HEK293 (cell line): Measurements from ENCODE around the gene NAXE.

Source experiments
- BCL11A ChIP-seq: fragments of 450-650 bp; formaldehyde crosslinking; IDR thresholded peaks from 2 replicates; pipeline ENCODE4 v1.5.1; 2016; ENCODE audit warnings: low read depth, missing biosample characterization, missing genetic modification characterization
- EGR2 ChIP-seq: fragments of 450-650 bp; formaldehyde crosslinking; IDR thresholded peaks from 2 replicates; pipeline ENCODE4 v1.5.1; 2016; ENCODE audit warnings: low read depth, missing biosample characterization, missing genetic modification characterization
- GFI1B ChIP-seq: fragments of 450-650 bp; formaldehyde crosslinking; IDR thresholded peaks from 2 replicates; pipeline ENCODE4 v1.5.1; 2016; ENCODE audit warnings: missing biosample characterization, missing genetic modification characterization
- GLIS1 ChIP-seq: fragments of 450-650 bp; formaldehyde crosslinking; IDR thresholded peaks from 2 replicates; pipeline ENCODE4 v1.5.1; 2016; ENCODE audit warnings: missing biosample characterization, missing genetic modification characterization
- HOXC10 ChIP-seq: sonication (generic); formaldehyde crosslinking; IDR thresholded peaks from 2 replicates; pipeline ENCODE4 v1.8.1; 2023; ENCODE audit warnings: mild to moderate bottlenecking, missing genetic modification reagents
- PRDM1 ChIP-seq: fragments of 450-650 bp; formaldehyde crosslinking; IDR thresholded peaks from 2 replicates; pipeline ENCODE4; 2016; ENCODE audit warnings: missing biosample characterization, missing genetic modification characterization
- SP3 ChIP-seq: fragments of 450-650 bp; formaldehyde crosslinking; IDR thresholded peaks from 2 replicates; pipeline ENCODE4 v1.5.1; 2016; ENCODE audit warnings: missing biosample characterization, missing genetic modification characterization
- SP7 ChIP-seq: fragments of 450-650 bp; formaldehyde crosslinking; IDR thresholded peaks from 2 replicates; pipeline ENCODE4 v1.5.1; 2016; ENCODE audit warnings: missing biosample characterization, missing genetic modification characterization
- ZBTB17 ChIP-seq: fragments of 450-650 bp; formaldehyde crosslinking; IDR thresholded peaks from 2 replicates; pipeline ENCODE4 v1.5.1; 2016; ENCODE audit warnings: missing biosample characterization, missing genetic modification characterization
- ZBTB48 ChIP-seq: fragments of 450-650 bp; formaldehyde crosslinking; IDR thresholded peaks from 2 replicates; pipeline ENCODE4 v1.5.1; 2016; ENCODE audit warnings: missing biosample characterization, missing genetic modification characterization
- ZBTB49 ChIP-seq: fragments of 450-650 bp; formaldehyde crosslinking; IDR thresholded peaks from 2 replicates; pipeline ENCODE4 v1.5.1; 2016; ENCODE audit warnings: missing biosample characterization, missing genetic modification characterization, low read depth
- ZBTB7A ChIP-seq: fragments of 450-650 bp; formaldehyde crosslinking; IDR thresholded peaks from 2 replicates; pipeline ENCODE4 v1.5.1; 2016; ENCODE audit warnings: low read depth, missing biosample characterization, missing genetic modification characterization
- ZBTB8A ChIP-seq: fragments of 450-650 bp; formaldehyde crosslinking; IDR thresholded peaks from 2 replicates; pipeline ENCODE4 v1.5.1; 2016; ENCODE audit warnings: missing biosample characterization, missing genetic modification characterization
- ZFP3 ChIP-seq: fragments of 450-650 bp; formaldehyde crosslinking; IDR thresholded peaks from 2 replicates; pipeline ENCODE4 v1.5.1; 2016; ENCODE audit warnings: low read depth, missing biosample characterization, missing genetic modification characterization
- ZFP37 ChIP-seq: fragments of 450-650 bp; formaldehyde crosslinking; IDR thresholded peaks from 2 replicates; pipeline ENCODE4 v1.5.1; 2016; ENCODE audit warnings: missing biosample characterization, missing genetic modification characterization
- ZNF341 ChIP-seq: fragments of 450-650 bp; formaldehyde crosslinking; IDR thresholded peaks from 2 replicates; pipeline ENCODE4; 2016; ENCODE audit warnings: low read depth, missing biosample characterization, missing genetic modification characterization
- ZNF501 ChIP-seq: fragments of 450-650 bp; formaldehyde crosslinking; IDR thresholded peaks from 2 replicates; pipeline ENCODE4 v1.5.1; 2016; ENCODE audit warnings: missing biosample characterization, missing genetic modification characterization
- ZNF558 ChIP-seq: fragments of 450-650 bp; formaldehyde crosslinking; IDR thresholded peaks from 2 replicates; pipeline ENCODE4 v1.5.1; 2016; ENCODE audit warnings: missing biosample characterization, missing genetic modification characterization
- ZNF629 ChIP-seq: fragments of 450-650 bp; formaldehyde crosslinking; IDR thresholded peaks from 2 replicates; pipeline ENCODE4 v1.5.1; 2017; ENCODE audit warnings: missing biosample characterization, missing genetic modification characterization
- ZNF843 ChIP-seq: fragments of 450-650 bp; formaldehyde crosslinking; IDR thresholded peaks from 2 replicates; pipeline ENCODE4 v1.5.1; 2016; ENCODE audit warnings: missing biosample characterization, missing genetic modification characterization
- ZXDB ChIP-seq: fragments of 450-650 bp; formaldehyde crosslinking; IDR thresholded peaks from 2 replicates; pipeline ENCODE4 v1.5.1; 2016; ENCODE audit warnings: missing biosample characterization, missing genetic modification characterization
- TF ChIP-seq, protein P1 (sequence below): fragments of 450-650 bp; formaldehyde crosslinking; IDR thresholded peaks from 2 replicates; pipeline ENCODE4 v1.5.1; 2016; ENCODE audit warnings: missing biosample characterization, missing genetic modification characterization
- TF ChIP-seq, protein P2 (sequence below): fragments of 450-650 bp; formaldehyde crosslinking; IDR thresholded peaks from 2 replicates; pipeline ENCODE4 v1.5.1; 2016; ENCODE audit warnings: missing biosample characterization, missing genetic modification characterization
- TF ChIP-seq, protein P3 (sequence below): fragments of 450-650 bp; formaldehyde crosslinking; IDR thresholded peaks from 2 replicates; pipeline ENCODE4 v1.5.1; 2016; ENCODE audit warnings: missing biosample characterization, missing genetic modification characterization
- TF ChIP-seq, protein P4 (sequence below): sonication (generic); formaldehyde crosslinking; IDR thresholded peaks from 2 replicates; pipeline ENCODE4 v1.8.1; 2022; ENCODE audit warnings: mild to moderate bottlenecking, moderate library complexity, missing genetic modification reagents
- TF ChIP-seq, protein P5 (sequence below): fragments of 450-650 bp; formaldehyde crosslinking; IDR thresholded peaks from 2 replicates; pipeline ENCODE4 v1.5.1; 2016; ENCODE audit warnings: missing biosample characterization, missing genetic modification characterization
- TF ChIP-seq, protein P6 (sequence below): fragments of 450-650 bp; formaldehyde crosslinking; optimal IDR thresholded peaks from 2 replicates; pipeline ENCODE3; 2016; ENCODE audit warnings: missing biosample characterization, mild to moderate bottlenecking, missing genetic modification characterization

Gene NAXE

GRCh38 chr1:156571919-156572662, 19.5 kb upstream of the NAXE start, which contains the start of gene IQGAP3 (continued):
- TF ChIP-seq, protein P1, sequence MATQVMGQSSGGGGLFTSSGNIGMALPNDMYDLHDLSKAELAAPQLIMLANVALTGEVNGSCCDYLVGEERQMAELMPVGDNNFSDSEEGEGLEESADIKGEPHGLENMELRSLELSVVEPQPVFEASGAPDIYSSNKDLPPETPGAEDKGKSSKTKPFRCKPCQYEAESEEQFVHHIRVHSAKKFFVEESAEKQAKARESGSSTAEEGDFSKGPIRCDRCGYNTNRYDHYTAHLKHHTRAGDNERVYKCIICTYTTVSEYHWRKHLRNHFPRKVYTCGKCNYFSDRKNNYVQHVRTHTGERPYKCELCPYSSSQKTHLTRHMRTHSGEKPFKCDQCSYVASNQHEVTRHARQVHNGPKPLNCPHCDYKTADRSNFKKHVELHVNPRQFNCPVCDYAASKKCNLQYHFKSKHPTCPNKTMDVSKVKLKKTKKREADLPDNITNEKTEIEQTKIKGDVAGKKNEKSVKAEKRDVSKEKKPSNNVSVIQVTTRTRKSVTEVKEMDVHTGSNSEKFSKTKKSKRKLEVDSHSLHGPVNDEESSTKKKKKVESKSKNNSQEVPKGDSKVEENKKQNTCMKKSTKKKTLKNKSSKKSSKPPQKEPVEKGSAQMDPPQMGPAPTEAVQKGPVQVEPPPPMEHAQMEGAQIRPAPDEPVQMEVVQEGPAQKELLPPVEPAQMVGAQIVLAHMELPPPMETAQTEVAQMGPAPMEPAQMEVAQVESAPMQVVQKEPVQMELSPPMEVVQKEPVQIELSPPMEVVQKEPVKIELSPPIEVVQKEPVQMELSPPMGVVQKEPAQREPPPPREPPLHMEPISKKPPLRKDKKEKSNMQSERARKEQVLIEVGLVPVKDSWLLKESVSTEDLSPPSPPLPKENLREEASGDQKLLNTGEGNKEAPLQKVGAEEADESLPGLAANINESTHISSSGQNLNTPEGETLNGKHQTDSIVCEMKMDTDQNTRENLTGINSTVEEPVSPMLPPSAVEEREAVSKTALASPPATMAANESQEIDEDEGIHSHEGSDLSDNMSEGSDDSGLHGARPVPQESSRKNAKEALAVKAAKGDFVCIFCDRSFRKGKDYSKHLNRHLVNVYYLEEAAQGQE (tag by site-specific recombination) = peak; percentile 48; the same call in 1 of the 2 replicates
- no peak for TF ChIP-seq ZFP3 (tag by site-specific recombination)
- TF ChIP-seq, protein P2, sequence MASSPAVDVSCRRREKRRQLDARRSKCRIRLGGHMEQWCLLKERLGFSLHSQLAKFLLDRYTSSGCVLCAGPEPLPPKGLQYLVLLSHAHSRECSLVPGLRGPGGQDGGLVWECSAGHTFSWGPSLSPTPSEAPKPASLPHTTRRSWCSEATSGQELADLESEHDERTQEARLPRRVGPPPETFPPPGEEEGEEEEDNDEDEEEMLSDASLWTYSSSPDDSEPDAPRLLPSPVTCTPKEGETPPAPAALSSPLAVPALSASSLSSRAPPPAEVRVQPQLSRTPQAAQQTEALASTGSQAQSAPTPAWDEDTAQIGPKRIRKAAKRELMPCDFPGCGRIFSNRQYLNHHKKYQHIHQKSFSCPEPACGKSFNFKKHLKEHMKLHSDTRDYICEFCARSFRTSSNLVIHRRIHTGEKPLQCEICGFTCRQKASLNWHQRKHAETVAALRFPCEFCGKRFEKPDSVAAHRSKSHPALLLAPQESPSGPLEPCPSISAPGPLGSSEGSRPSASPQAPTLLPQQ = peak; percentile 87
- TF ChIP-seq, protein P3, sequence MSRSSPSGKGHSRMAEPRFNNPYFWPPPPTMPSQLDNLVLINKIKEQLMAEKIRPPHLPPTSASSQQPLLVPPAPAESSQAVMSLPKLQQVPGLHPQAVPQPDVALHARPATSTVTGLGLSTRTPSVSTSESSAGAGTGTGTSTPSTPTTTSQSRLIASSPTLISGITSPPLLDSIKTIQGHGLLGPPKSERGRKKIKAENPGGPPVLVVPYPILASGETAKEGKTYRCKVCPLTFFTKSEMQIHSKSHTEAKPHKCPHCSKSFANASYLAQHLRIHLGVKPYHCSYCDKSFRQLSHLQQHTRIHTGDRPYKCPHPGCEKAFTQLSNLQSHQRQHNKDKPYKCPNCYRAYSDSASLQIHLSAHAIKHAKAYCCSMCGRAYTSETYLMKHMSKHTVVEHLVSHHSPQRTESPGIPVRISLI (tag by site-specific recombination) = no peak
- TF ChIP-seq ZBTB49 = no peak
- no peak for TF ChIP-seq ZNF558 (tag by site-specific recombination)
- peak; percentile 59; the same call in 1 of the 2 replicates for TF ChIP-seq ZNF629
- TF ChIP-seq ZBTB8A (tag by site-specific recombination) = peak; percentile 91
- TF ChIP-seq, protein P4, sequence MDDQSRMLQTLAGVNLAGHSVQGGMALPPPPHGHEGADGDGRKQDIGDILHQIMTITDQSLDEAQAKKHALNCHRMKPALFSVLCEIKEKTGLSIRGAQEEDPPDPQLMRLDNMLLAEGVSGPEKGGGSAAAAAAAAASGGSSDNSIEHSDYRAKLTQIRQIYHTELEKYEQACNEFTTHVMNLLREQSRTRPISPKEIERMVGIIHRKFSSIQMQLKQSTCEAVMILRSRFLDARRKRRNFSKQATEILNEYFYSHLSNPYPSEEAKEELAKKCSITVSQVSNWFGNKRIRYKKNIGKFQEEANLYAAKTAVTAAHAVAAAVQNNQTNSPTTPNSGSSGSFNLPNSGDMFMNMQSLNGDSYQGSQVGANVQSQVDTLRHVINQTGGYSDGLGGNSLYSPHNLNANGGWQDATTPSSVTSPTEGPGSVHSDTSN (CRISPR knock-in tag) = 0 out of 2 replicates have a peak, but pooled peaks have one; percentile 65
- TF ChIP-seq PRDM1 (tag by site-specific recombination) = no peak
- no peak for TF ChIP-seq BCL11A (tag by site-specific recombination)
- peak; percentile 95 for TF ChIP-seq ZBTB17 (tag by site-specific recombination)
- peak; percentile 58; the same call in 1 of the 2 replicates for TF ChIP-seq SP7 (tag by site-specific recombination)
- TF ChIP-seq HOXC10 = 0 out of 2 replicates have a peak, but pooled peaks have one; percentile 58
- TF ChIP-seq SP3 = peak; percentile 89
- TF ChIP-seq ZBTB48 (tag by site-specific recombination) = peak; percentile 86; the same call in 1 of the 2 replicates
- TF ChIP-seq, protein P5, sequence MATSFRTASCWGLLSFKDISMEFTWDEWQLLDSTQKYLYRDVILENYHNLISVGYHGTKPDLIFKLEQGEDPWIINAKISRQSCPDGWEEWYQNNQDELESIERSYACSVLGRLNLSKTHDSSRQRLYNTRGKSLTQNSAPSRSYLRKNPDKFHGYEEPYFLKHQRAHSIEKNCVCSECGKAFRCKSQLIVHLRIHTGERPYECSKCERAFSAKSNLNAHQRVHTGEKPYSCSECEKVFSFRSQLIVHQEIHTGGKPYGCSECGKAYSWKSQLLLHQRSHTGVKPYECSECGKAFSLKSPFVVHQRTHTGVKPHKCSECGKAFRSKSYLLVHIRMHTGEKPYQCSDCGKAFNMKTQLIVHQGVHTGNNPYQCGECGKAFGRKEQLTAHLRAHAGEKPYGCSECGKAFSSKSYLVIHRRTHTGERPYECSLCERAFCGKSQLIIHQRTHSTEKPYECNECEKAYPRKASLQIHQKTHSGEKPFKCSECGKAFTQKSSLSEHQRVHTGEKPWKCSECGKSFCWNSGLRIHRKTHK = no peak
- peak; percentile 78 for TF ChIP-seq ZXDB (tag by site-specific recombination)
- TF ChIP-seq, protein P6, sequence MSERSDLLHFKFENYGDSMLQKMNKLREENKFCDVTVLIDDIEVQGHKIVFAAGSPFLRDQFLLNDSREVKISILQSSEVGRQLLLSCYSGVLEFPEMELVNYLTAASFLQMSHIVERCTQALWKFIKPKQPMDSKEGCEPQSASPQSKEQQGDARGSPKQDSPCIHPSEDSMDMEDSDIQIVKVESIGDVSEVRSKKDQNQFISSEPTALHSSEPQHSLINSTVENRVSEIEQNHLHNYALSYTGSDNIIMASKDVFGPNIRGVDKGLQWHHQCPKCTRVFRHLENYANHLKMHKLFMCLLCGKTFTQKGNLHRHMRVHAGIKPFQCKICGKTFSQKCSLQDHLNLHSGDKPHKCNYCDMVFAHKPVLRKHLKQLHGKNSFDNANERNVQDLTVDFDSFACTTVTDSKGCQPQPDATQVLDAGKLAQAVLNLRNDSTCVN = peak; percentile 39
- TF ChIP-seq ZNF341 (tag by site-specific recombination) = peak; percentile 90
- TF ChIP-seq EGR2 = peak; percentile 44; the same call in 1 of the 2 replicates
- no peak for TF ChIP-seq ZFP37
- TF ChIP-seq ZNF843 = 0 out of 2 replicates have a peak, but pooled peaks have one; percentile 57
- TF ChIP-seq ZNF501 = peak; percentile 80; the same call in 1 of the 2 replicates
- no peak; the same call in 1 of the 2 replicates for TF ChIP-seq ZBTB7A
- TF ChIP-seq GLIS1 = peak; percentile 10; the same call in 1 of the 2 replicates
- TF ChIP-seq GFI1B (tag by site-specific recombination) = no peak
